Stimulated activated CD4-positive, alpha-beta T cell treated with anti-CD3 and anti-CD28 coated beads, Interleukin-12 subunit alpha, Interleukin-12 subunit beta, amount 100 ng/mL, for 4 hours (primary cell): ENCODE measurements around the gene SMNDC1.

Source experiments
- DNase-seq: peaks from one replicate; pipeline ENCODE4 v3.0.0-alpha.2; 2020

Gene SMNDC1

DNA sequence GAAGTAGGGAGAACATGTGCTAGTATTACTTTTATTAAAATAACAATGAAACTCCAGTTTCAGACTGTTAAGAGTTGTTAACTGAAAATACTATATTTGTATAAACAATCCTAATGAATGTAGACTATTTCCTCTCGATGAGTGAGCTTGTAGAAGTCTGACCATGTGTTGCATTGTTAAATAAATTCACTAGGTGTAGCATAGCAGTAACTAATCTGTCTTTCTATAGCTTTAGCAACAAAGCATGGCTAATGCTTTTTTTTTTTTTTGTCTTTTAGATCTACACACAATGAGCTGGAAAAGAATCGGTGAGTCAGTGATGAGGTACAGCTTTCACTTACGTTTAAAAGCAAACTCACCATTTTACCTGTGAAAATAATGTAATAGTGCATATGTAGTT lies 60.2 kb downstream of the SMNDC1 start:
- DNase-seq: no peak

DNA sequence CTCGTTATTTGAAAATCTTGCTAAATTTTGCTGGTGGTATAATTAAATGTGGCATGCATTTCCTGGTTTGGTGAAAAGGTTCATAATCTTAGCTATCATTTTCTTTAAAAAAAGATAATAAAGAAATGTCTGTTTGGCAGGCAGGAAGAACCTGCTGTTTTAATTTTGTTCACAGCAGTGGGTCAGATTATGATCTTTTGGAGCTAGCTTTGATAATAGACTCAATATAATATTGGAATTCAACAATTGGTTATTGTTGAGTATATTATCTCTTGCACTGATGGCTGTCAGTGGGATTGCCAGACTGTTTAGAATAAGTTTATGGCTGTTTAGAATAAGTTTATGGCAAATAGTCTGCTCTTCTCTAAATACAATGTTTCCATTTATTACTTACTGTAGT lies 62.2 kb downstream of the SMNDC1 start:
- DNase-seq: no peak

DNA sequence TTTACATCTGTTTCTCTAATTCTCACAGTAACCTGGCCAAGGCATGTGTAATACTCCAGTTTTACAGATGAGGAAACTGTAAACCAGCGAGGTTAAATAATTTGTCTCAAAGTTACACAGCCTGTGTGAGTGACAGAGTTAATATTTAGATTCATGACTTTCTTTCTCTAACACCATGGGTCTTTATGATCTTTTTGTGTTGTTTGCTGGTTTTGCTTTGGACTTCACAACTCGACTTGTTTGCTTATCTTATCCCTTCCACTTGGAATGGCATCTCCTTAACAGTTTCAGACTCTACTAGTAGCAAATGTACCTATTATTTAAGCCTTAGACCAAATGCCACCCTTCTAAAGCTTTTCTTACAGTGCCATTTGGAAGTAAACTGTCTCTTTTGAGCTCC lies 62.9 kb downstream of the SMNDC1 start:
- no peak for DNase-seq

DNA sequence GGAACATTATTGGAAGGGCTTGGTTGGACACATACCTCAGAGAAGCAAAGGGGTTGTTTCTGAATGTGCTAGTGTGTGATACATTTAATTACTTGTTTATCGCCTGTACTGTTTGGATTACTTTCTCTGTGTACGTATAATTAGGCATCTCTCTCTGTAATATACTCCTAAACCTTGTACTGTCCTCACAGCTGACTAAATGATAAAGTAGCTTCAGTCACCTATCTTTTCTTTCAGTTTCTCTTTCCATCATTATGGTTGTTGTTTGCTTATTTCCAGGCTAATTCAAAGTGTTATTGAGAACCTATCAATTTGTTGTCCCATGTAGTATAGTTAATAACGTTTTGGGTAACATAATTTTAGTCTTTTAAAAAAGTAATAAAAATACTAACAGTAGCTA lies 63.3 kb downstream of the SMNDC1 start:
- DNase-seq: no peak
